K562 (cell line): ENCODE measurements around the gene IL1RL1.

ENCODE experiments used
- ELF4 ChIP-seq: fragments of 450-650 bp; formaldehyde crosslinking; IDR thresholded peaks from 2 replicates; pipeline ENCODE4 v1.4.0; 2022; ENCODE audit warnings: missing genetic modification characterization
- SRSF7 ChIP-seq: fragments of 200-400 bp; formaldehyde crosslinking; optimal IDR thresholded peaks from 2 replicates; pipeline ENCODE3; 2017; ENCODE audit warnings: mild to moderate bottlenecking, low read depth, low read length
- U2AF1 ChIP-seq: fragments of 200-400 bp; formaldehyde crosslinking; optimal IDR thresholded peaks from 2 replicates; pipeline ENCODE3; 2017; ENCODE audit warnings: mild to moderate bottlenecking, low read depth, low read length, moderate library complexity
- YY1 ChIP-seq, 3 experiments: IDR thresholded peaks; 2 replicates each; pipeline ENCODE4 v1.6.1; 2011; ENCODE audit warnings: low read length in 2 of 3, mild to moderate bottlenecking in 2 of 3, moderate library complexity in 2 of 3, borderline replicate concordance in 1 of 3, control low read depth in 1 of 3, low read depth in 1 of 3; ENCODE audit not compliant: insufficient read depth in 3 of 3, insufficient replicate concordance in 2 of 3, control insufficient read depth in 1 of 3, insufficient read length in 1 of 3; ENCODE audit errors: extremely low read depth in 1 of 3
- ZNF274 ChIP-seq: IDR thresholded peaks from 2 replicates; pipeline ENCODE4 v1.6.1; 2011; ENCODE audit warnings: low read depth, mild to moderate bottlenecking, low read length, moderate library complexity, borderline replicate concordance
- TF ChIP-seq, protein P1 (sequence below), 3 experiments: IDR thresholded peaks in 2 of 3; conservative IDR thresholded peaks in 1 of 3; 2 replicates each; pipeline ENCODE4 v1.5.1; 2011 to 2012; ENCODE audit warnings: low read length in 3 of 3, mild to moderate bottlenecking in 3 of 3, control low read depth in 2 of 3, improper control_type of control experiment in 1 of 3, inconsistent platforms in 1 of 3, low read depth in 1 of 3, mixed read lengths in 1 of 3, moderate library complexity in 1 of 3; ENCODE audit not compliant: insufficient read depth in 2 of 3
- TF ChIP-seq, protein P2 (sequence below), 2 experiments: fragments of 450-650 bp; IDR thresholded peaks; 2 replicates each; pipeline ENCODE4 v1.6.1; 2016

DNA sequence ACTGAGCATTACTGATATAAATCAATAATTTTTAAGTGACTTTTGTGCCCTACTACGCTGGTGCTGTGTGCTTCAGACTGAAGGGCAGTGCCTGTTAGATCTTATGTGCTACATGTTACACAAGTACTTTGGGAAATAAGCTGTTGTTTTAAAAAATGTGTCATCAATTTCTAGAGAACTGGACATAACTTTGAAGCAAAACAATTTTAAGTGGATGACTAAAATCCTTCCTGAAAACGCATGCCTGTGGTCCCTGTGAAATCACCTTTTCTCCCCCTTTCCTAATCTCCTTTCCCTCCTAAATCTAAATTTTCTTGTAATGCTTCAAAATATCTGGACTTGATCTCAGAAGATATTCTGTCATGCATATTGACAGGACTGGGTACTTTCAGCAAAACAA lies 7.1 kb upstream of the IL1RL1 start:
- TF ChIP-seq ZNF274, result no peak
- TF ChIP-seq U2AF1, result no peak
- TF ChIP-seq YY1 (IDR thresholded peaks at IDR 0.05; ENCODE audit: borderline replicate concordance in 1 of 3, control insufficient read depth in 1 of 3, extremely low read depth in 1 of 3, insufficient read depth in 3 of 3, insufficient read length in 1 of 3, insufficient replicate concordance in 2 of 3, low read depth in 1 of 3, low read length in 2 of 3), result no peak
- TF ChIP-seq, protein P1, sequence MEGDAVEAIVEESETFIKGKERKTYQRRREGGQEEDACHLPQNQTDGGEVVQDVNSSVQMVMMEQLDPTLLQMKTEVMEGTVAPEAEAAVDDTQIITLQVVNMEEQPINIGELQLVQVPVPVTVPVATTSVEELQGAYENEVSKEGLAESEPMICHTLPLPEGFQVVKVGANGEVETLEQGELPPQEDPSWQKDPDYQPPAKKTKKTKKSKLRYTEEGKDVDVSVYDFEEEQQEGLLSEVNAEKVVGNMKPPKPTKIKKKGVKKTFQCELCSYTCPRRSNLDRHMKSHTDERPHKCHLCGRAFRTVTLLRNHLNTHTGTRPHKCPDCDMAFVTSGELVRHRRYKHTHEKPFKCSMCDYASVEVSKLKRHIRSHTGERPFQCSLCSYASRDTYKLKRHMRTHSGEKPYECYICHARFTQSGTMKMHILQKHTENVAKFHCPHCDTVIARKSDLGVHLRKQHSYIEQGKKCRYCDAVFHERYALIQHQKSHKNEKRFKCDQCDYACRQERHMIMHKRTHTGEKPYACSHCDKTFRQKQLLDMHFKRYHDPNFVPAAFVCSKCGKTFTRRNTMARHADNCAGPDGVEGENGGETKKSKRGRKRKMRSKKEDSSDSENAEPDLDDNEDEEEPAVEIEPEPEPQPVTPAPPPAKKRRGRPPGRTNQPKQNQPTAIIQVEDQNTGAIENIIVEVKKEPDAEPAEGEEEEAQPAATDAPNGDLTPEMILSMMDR (IDR thresholded peaks at IDR 0.05 in 2 of 3, conservative IDR thresholded peaks at IDR 0.05 in 1 of 3; ENCODE audit: insufficient read depth in 2 of 3, low read depth in 1 of 3, low read length in 3 of 3), result no peak
- TF ChIP-seq, protein P2, sequence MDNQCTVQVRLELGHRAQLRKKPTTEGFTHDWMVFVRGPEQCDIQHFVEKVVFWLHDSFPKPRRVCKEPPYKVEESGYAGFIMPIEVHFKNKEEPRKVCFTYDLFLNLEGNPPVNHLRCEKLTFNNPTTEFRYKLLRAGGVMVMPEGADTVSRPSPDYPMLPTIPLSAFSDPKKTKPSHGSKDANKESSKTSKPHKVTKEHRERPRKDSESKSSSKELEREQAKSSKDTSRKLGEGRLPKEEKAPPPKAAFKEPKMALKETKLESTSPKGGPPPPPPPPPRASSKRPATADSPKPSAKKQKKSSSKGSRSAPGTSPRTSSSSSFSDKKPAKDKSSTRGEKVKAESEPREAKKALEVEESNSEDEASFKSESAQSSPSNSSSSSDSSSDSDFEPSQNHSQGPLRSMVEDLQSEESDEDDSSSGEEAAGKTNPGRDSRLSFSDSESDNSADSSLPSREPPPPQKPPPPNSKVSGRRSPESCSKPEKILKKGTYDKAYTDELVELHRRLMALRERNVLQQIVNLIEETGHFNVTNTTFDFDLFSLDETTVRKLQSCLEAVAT (IDR thresholded peaks at IDR 0.05), result no peak
- no peak for TF ChIP-seq SRSF7
- TF ChIP-seq ELF4 (CRISPR knock-in tag), result no peak
